ENCODE data around the gene GFY. TPM values are rescaled to one million over a fixed set of nuclear protein-coding genes. Genes with fewer than 3 reads are reported as not detected.

GFY gene
- total RNA-seq, 1 donor from 2014 or later = not detected

DNA sequence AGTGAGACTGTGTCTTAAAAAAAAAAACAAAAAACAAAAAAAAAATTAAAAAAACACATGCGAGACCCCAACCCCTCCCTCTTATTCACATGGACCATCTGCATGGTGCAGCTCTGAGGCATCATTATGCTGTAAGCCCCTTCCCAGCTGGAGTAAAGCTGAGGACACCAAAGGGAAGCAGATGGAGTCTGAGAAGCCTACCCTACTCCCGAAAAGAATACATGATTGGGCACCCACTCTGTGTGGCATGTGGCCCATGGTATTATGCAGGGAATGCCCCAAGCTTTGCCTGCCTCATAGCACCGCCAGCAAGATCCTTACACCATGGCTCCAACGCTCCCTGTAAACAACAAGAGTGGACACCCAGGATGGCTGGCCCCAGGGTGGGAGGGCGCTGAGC lies 6.7 kb upstream of the GFY start:
- Histone ChIP-seq H3K4me1 (ENCODE audit: control insufficient read depth in 3 of 3, insufficient read depth in 3 of 3, low read length in 3 of 3) (peaks cover 13 to 19% (median 15%) of the 10 kb centered on the region in 3 donors), H3K27me3 (ENCODE audit: control insufficient read depth in 3 of 3, insufficient read depth in 3 of 3, low read length in 3 of 3) (peaks cover 59 to 84% (median 62%) of the 10 kb centered on the region in 3 donors), H3K36me3 (ENCODE audit: control insufficient read depth in 3 of 3, insufficient read depth in 3 of 3, low read length in 3 of 3) (no peaks in the 10 kb centered on the region), H3K27ac (ENCODE audit: low read depth, low read length) (no peak overlapping the region), H3K9ac (ENCODE audit: low read depth in 1 of 3, low read length in 3 of 3) (no peak overlapping the region), H3K9me3 (ENCODE audit: control insufficient read depth in 3 of 3, low read length in 3 of 3) (no peaks in the 10 kb centered on the region), H3K4me3 (ENCODE audit: low read length in 3 of 3) (no peak overlapping the region)

GRCh38 chr19:49419173-49419572 lies 6.0 kb upstream of the GFY start:
- Histone ChIP-seq H3K4me3 (ENCODE audit: low read length in 3 of 3) (no peak overlapping the region), H3K27me3 (ENCODE audit: control insufficient read depth in 3 of 3, insufficient read depth in 3 of 3, low read length in 3 of 3) (peaks cover 66 to 84% (median 68%) of the 10 kb centered on the region in 3 donors), H3K36me3 (ENCODE audit: control insufficient read depth in 3 of 3, insufficient read depth in 3 of 3, low read length in 3 of 3) (no peaks in the 10 kb centered on the region), H3K4me1 (ENCODE audit: control insufficient read depth in 3 of 3, insufficient read depth in 3 of 3, low read length in 3 of 3) (peaks cover 17 to 19% (median 18%) of the 10 kb centered on the region in 3 donors), H3K9ac (ENCODE audit: low read depth in 1 of 3, low read length in 3 of 3) (no peak overlapping the region), H3K9me3 (ENCODE audit: control insufficient read depth in 3 of 3, low read length in 3 of 3) (no peaks in the 10 kb centered on the region), H3K27ac (ENCODE audit: low read depth, low read length) (no peak overlapping the region)

DNA sequence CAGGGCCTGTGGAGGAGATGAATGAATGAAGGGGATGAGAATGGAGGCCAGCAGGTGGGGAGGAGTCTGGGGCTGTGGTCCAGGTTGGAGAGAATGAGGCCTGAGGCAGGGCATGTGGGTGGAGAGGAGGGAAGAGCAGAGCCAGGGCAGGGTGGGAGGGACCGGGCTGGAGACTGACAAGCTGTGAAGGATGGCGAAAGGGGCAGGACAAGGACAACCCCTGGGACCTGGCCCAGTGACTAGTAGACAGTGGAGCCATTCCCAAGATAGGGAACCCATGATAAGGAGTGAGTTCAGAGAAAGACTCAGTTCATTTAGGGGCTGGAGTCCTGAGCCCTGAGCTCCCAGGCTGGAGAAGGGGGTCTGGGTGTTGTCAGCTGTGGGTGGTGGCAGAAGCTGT lies 5.0 kb upstream of the GFY start:
- no peak overlapping the region for H3K9ac ChIP-seq (ENCODE audit: low read depth in 1 of 3, low read length in 3 of 3)

GRCh38 chr19:49421039-49421877 lies 3.9 kb upstream of the GFY start:
- Histone ChIP-seq H3K9me3 (ENCODE audit: control insufficient read depth in 3 of 3, low read length in 3 of 3) (no peaks in the 10 kb centered on the region), H3K4me1 (ENCODE audit: control insufficient read depth in 3 of 3, insufficient read depth in 3 of 3, low read length in 3 of 3) (peaks cover 17 to 19% (median 18%) of the 10 kb centered on the region in 3 donors), H3K27ac (ENCODE audit: low read depth, low read length) (no peak overlapping the region), H3K9ac (ENCODE audit: low read depth in 1 of 3, low read length in 3 of 3) (no peak overlapping the region), H3K36me3 (ENCODE audit: control insufficient read depth in 3 of 3, insufficient read depth in 3 of 3, low read length in 3 of 3) (no peaks in the 10 kb centered on the region), H3K27me3 (ENCODE audit: control insufficient read depth in 3 of 3, insufficient read depth in 3 of 3, low read length in 3 of 3) (peaks cover 84 to 87% (median 86%) of the 10 kb centered on the region in 3 donors), H3K4me3 (ENCODE audit: low read length in 3 of 3) (peak overlapping the region in 2 of 3 donors; percentile 1 to 33)

More for the DNA sequence above, 5.0 kb upstream of the GFY start:
- Histone ChIP-seq H3K4me1 (ENCODE audit: control insufficient read depth in 3 of 3, insufficient read depth in 3 of 3, low read length in 3 of 3) (peaks cover 17 to 19% (median 18%) of the 10 kb centered on the region in 3 donors), H3K4me3 (ENCODE audit: low read length in 3 of 3) (no peak overlapping the region), H3K36me3 (ENCODE audit: control insufficient read depth in 3 of 3, insufficient read depth in 3 of 3, low read length in 3 of 3) (no peaks in the 10 kb centered on the region), H3K27me3 (ENCODE audit: control insufficient read depth in 3 of 3, insufficient read depth in 3 of 3, low read length in 3 of 3) (peaks cover 74 to 83% (median 76%) of the 10 kb centered on the region in 3 donors), H3K27ac (ENCODE audit: low read depth, low read length) (no peak overlapping the region), H3K9me3 (ENCODE audit: control insufficient read depth in 3 of 3, low read length in 3 of 3) (no peaks in the 10 kb centered on the region)

DNA sequence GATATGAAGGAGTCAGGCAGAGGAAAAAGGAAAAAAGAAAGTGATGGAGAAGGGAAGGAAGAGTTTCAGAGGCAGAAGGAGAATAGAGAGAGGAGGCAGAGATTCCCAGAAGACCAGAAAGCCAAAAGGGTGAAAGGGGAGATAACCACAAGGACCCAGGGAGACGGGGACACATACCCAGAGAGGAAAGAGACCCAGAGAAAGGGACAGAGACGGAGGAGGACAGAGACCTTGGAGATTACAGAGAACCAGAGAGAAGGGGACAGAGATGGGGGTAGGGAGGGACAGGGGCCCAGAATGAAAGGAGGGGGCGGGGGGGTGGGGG lies 3.3 kb upstream of the GFY start:
- no peak overlapping the region for H3K4me3 ChIP-seq (ENCODE audit: low read length in 3 of 3)

GRCh38 chr19:49422407-49423070 lies 2.6 kb upstream of the GFY start:
- Histone ChIP-seq H3K9ac (ENCODE audit: low read depth in 1 of 3, low read length in 3 of 3) (peak overlapping the region in 2 of 3 donors; percentile 32 to 40), H3K27ac (ENCODE audit: low read depth, low read length) (no peak overlapping the region), H3K4me3 (ENCODE audit: low read length in 3 of 3) (peak overlapping the region; percentile 27 to 52 (median 46)), H3K36me3 (ENCODE audit: control insufficient read depth in 3 of 3, insufficient read depth in 3 of 3, low read length in 3 of 3) (no peaks in the 10 kb centered on the region), H3K4me1 (ENCODE audit: control insufficient read depth in 3 of 3, insufficient read depth in 3 of 3, low read length in 3 of 3) (peaks cover 17 to 19% (median 18%) of the 10 kb centered on the region in 3 donors), H3K9me3 (ENCODE audit: control insufficient read depth in 3 of 3, low read length in 3 of 3) (no peaks in the 10 kb centered on the region), H3K27me3 (ENCODE audit: control insufficient read depth in 3 of 3, insufficient read depth in 3 of 3, low read length in 3 of 3) (peaks cover 87 to 89% (median 88%) of the 10 kb centered on the region in 3 donors)

More for the DNA sequence above, 3.3 kb upstream of the GFY start:
- H3K4me1 ChIP-seq (ENCODE audit: control insufficient read depth in 3 of 3, insufficient read depth in 3 of 3, low read length in 3 of 3) = peaks cover 17 to 19% (median 18%) of the 10 kb centered on the region in 3 donors
- no peak overlapping the region for H3K9ac ChIP-seq (ENCODE audit: low read depth in 1 of 3, low read length in 3 of 3)
- no peaks in the 10 kb centered on the region for H3K9me3 ChIP-seq (ENCODE audit: control insufficient read depth in 3 of 3, low read length in 3 of 3)
- peaks cover 86 to 90% (median 86%) of the 10 kb centered on the region in 3 donors for H3K27me3 ChIP-seq (ENCODE audit: control insufficient read depth in 3 of 3, insufficient read depth in 3 of 3, low read length in 3 of 3)
- H3K36me3 ChIP-seq (ENCODE audit: control insufficient read depth in 3 of 3, insufficient read depth in 3 of 3, low read length in 3 of 3) = no peaks in the 10 kb centered on the region
- H3K27ac ChIP-seq (ENCODE audit: low read depth, low read length) = no peak overlapping the region

DNA sequence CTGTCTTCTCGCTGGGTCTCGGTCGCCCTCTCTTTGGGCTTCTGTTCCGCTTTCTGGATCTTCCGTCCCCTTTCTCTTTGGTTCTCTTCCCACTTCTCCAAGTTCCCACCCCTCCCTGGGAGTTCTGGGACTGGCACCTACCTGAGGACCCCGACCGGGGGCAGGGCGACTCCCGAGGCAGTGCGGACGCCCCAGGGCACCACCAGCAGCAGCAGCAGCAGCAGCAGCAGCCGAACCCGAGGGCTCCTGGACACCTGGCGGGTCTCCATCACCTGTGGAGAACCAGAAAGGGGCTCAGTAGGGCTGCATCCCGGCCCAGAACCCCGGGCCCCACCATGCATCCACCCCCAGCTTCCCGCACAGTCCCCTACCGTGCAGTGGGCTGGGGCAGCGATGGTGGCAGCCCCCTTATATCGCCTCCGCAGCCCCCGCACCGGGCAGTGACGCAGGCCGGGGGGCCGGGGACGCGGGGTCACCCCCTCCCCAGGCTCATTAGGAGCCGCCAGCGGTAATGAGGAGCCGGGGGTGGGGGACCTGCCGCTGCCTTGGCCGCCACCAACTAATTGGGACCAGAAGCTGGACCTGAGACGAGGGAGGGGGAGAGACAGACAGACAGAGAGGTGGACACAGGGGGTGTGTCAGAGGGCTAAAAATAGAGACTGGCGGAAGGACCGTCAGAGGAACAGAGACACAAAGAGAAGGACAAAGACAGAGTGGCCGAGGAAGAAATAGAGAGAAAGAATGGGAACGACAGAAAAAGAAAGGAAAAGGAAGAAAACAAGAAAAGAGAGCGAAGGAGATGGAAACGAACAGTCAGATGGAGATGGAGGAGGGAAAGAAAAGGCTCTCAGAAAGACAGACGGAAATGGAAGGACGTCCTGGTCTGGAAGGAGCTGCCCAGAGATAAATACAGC lies 1.9 kb upstream of the GFY start, which contains the start of gene PTH2:
TSS of gene PTH2 (minus strand) at position 371 of the 914 bp plus-strand sequence. CDS start at position 269, 102 bp downstream.
- peaks cover 88 to 89% (median 88%) of the 10 kb centered on the region in 3 donors for H3K27me3 ChIP-seq (ENCODE audit: control insufficient read depth in 3 of 3, insufficient read depth in 3 of 3, low read length in 3 of 3)
- H3K9me3 ChIP-seq (ENCODE audit: control insufficient read depth in 3 of 3, low read length in 3 of 3) = no peaks in the 10 kb centered on the region
- no peak within 1 kb of the TSS for H3K27ac ChIP-seq (ENCODE audit: low read depth, low read length)
- peak within 1 kb of the TSS; percentile 27 to 52 (median 46) for H3K4me3 ChIP-seq (ENCODE audit: low read length in 3 of 3)
- no peaks in the 10 kb centered on the region for H3K36me3 ChIP-seq (ENCODE audit: control insufficient read depth in 3 of 3, insufficient read depth in 3 of 3, low read length in 3 of 3)
- peaks cover 18 to 21% (median 19%) of the 10 kb centered on the region in 3 donors for H3K4me1 ChIP-seq (ENCODE audit: control insufficient read depth in 3 of 3, insufficient read depth in 3 of 3, low read length in 3 of 3)
- peak within 1 kb of the TSS in 2 of 3 donors; percentile 32 to 40 for H3K9ac ChIP-seq (ENCODE audit: low read depth in 1 of 3, low read length in 3 of 3)

- H3K9me3 ChIP-seq (ENCODE audit: control insufficient read depth in 3 of 3, low read length in 3 of 3) = no peaks in the 10 kb centered on the region
- peaks cover 89% of the 10 kb centered on the region in 3 donors for H3K27me3 ChIP-seq (ENCODE audit: control insufficient read depth in 3 of 3, insufficient read depth in 3 of 3, low read length in 3 of 3)
- H3K36me3 ChIP-seq (ENCODE audit: control insufficient read depth in 3 of 3, insufficient read depth in 3 of 3, low read length in 3 of 3) = no peaks in the 10 kb centered on the region
- H3K4me1 ChIP-seq (ENCODE audit: control insufficient read depth in 3 of 3, insufficient read depth in 3 of 3, low read length in 3 of 3) = peaks cover 18 to 21% (median 19%) of the 10 kb centered on the region in 3 donors
- H3K9ac ChIP-seq (ENCODE audit: low read depth in 1 of 3, low read length in 3 of 3) = no peak overlapping the region
- H3K4me3 ChIP-seq (ENCODE audit: low read length in 3 of 3) = no peak overlapping the region
- H3K27ac ChIP-seq (ENCODE audit: low read depth, low read length) = no peak overlapping the region
These were observed 1.2 kb upstream of the GFY start for GRCh38 chr19:49423985-49424303.

GRCh38 chr19:49425922-49426592 lies 869 bp downstream of the GFY start:
- H3K36me3 ChIP-seq (ENCODE audit: control insufficient read depth in 3 of 3, insufficient read depth in 3 of 3, low read length in 3 of 3) = no peaks in the 10 kb centered on the region
- H3K9ac ChIP-seq (ENCODE audit: low read depth in 1 of 3, low read length in 3 of 3) = no peak overlapping the region
- H3K9me3 ChIP-seq (ENCODE audit: control insufficient read depth in 3 of 3, low read length in 3 of 3) = no peaks in the 10 kb centered on the region
- H3K27ac ChIP-seq (ENCODE audit: low read depth, low read length) = no peak overlapping the region
- H3K4me1 ChIP-seq (ENCODE audit: control insufficient read depth in 3 of 3, insufficient read depth in 3 of 3, low read length in 3 of 3) = peaks cover 18 to 21% (median 19%) of the 10 kb centered on the region in 3 donors
- peaks cover 78 to 91% (median 89%) of the 10 kb centered on the region in 3 donors for H3K27me3 ChIP-seq (ENCODE audit: control insufficient read depth in 3 of 3, insufficient read depth in 3 of 3, low read length in 3 of 3)
- H3K4me3 ChIP-seq (ENCODE audit: low read length in 3 of 3) = no peak overlapping the region

Measured in skeletal muscle tissue (tissue), 4 donors.